DND-41 (cell line): ENCODE data around the gene TALDO1.

Experiments
- CTCF ChIP-seq: IDR thresholded peaks from 2 replicates; pipeline ENCODE4 v1.5.1; 2012; ENCODE audit warnings: borderline replicate concordance, low read length, moderate library complexity, mild to moderate bottlenecking; ENCODE audit not compliant: poor library complexity, severe bottlenecking; ENCODE audit errors: extremely low read depth
- EZH2 ChIP-seq: IDR thresholded peaks from 3 replicates; pipeline ENCODE4 v1.6.1; 2012; ENCODE audit warnings: borderline replicate concordance, low read depth, mild to moderate bottlenecking, moderate library complexity, low read length, inconsistent platforms; ENCODE audit not compliant: severe bottlenecking

- TF ChIP-seq CTCF (no peak), EZH2 (no peak)
Measured at GRCh38 chr11:760236-760635, 13.0 kb downstream of the TALDO1 start.
